Retinal pigment epithelial cell (primary cell): ENCODE results near the gene CNIH3.

Experiments used
- DNase-seq: peaks from one replicate; pipeline ENCODE4 v3.0.0-alpha.2; 2010; ENCODE audit warnings: low read depth
- H3K4me3 ChIP-seq: 2 replicates; pipeline ENCODE4 v1.5.1; 2011; ENCODE audit warnings: mild to moderate bottlenecking, low read length, control low read depth, moderate library complexity
- CTCF ChIP-seq: conservative IDR thresholded peaks from 2 replicates; pipeline ENCODE4 v1.5.1; 2011; ENCODE audit warnings: low read depth, low read length, control low read depth, inconsistent platforms

Gene CNIH3

GRCh38 chr1:224773646-224774045 is 157.5 kb downstream of the CNIH3 start:
- TF ChIP-seq CTCF, result no peak
- H3K4me3 ChIP-seq, result no peak overlapping the region
- no peak for DNase-seq

GRCh38 chr1:224774378-224774777 is 158.3 kb downstream of the CNIH3 start:
- peak; percentile 31 for TF ChIP-seq CTCF
- DNase-seq, result no peak
- H3K4me3 ChIP-seq, result no peak overlapping the region

GRCh38 chr1:224777180-224777579 is 161.1 kb downstream of the CNIH3 start:
- TF ChIP-seq CTCF, result no peak
- no peak overlapping the region for H3K4me3 ChIP-seq
- DNase-seq, result no peak

- H3K4me3 ChIP-seq, result no peak overlapping the region
- no peak for TF ChIP-seq CTCF
- no peak for DNase-seq
These were observed 163.4 kb downstream of the CNIH3 start for GRCh38 chr1:224779536-224779935.

- H3K4me3 ChIP-seq, result no peak overlapping the region
- no peak for DNase-seq
- no peak for TF ChIP-seq CTCF
These were observed 164.6 kb downstream of the CNIH3 start for GRCh38 chr1:224780736-224781135.

- TF ChIP-seq CTCF, result no peak
- DNase-seq, result no peak
- no peak overlapping the region for H3K4me3 ChIP-seq
These were observed 165.7 kb downstream of the CNIH3 start for GRCh38 chr1:224781800-224782199.

- no peak overlapping the region for H3K4me3 ChIP-seq
- no peak for DNase-seq
- TF ChIP-seq CTCF, result no peak
These were observed 166.3 kb downstream of the CNIH3 start for GRCh38 chr1:224782281-224783000.
